NCI-H2081 treated with DMSO at 0.1 percent for 48 hours (cell line): ENCODE results near the gene PDGFA.

Experiments
- DNase-seq: peaks from one replicate; lab custom pipeline; 2025; lab: John Stamatoyannopoulos, UW

PDGFA gene

GRCh38 chr7:460374-461116 is 59.1 kb downstream of the PDGFA start:
- no peak for DNase-seq

- DNase-seq = no peak
Measured at GRCh38 chr7:459584-460373, 59.9 kb downstream of the PDGFA start.

GRCh38 chr7:458511-459245 is 61.0 kb downstream of the PDGFA start:
- DNase-seq = no peak

GRCh38 chr7:457814-458510 is 61.7 kb downstream of the PDGFA start:
- DNase-seq = no peak

GRCh38 chr7:455110-455928 is 64.3 kb downstream of the PDGFA start:
- DNase-seq = peak; percentile 11

- DNase-seq = no peak
Measured at GRCh38 chr7:454356-455109, 65.1 kb downstream of the PDGFA start.

GRCh38 chr7:453597-454306 is 65.9 kb downstream of the PDGFA start:
- no peak for DNase-seq

GRCh38 chr7:452791-453455 is 66.7 kb downstream of the PDGFA start:
- DNase-seq = no peak

GRCh38 chr7:452226-452751 is 67.4 kb downstream of the PDGFA start:
- DNase-seq = no peak

GRCh38 chr7:451255-452225 is 68.1 kb downstream of the PDGFA start:
- no peak for DNase-seq

- DNase-seq = no peak
Measured at GRCh38 chr7:450741-451140, 68.9 kb downstream of the PDGFA start.

GRCh38 chr7:450036-450435 is 69.6 kb downstream of the PDGFA start:
- no peak for DNase-seq

- DNase-seq = no peak
Measured at GRCh38 chr7:449324-450019, 70.2 kb downstream of the PDGFA start.

GRCh38 chr7:447523-447922 is 72.1 kb downstream of the PDGFA start:
- DNase-seq = no peak
